Dedifferentiated amniotic fluid mesenchymal stem cell (primary cell): ENCODE measurements around the gene PGBD1.
A peak's percentile ranks its signal among the peaks of the same experiment; 100 is the strongest.
"Not testable (repeated sequence)": the region's sequence is repeated elsewhere in the genome, so short reads cannot be mapped to it uniquely, and the experiment has no call there.

Experiments
- DNase-seq: peaks from one replicate; pipeline ENCODE4 v3.0.0-alpha.2; 2016; ENCODE audit errors: extremely low spot score

Gene PGBD1

DNA sequence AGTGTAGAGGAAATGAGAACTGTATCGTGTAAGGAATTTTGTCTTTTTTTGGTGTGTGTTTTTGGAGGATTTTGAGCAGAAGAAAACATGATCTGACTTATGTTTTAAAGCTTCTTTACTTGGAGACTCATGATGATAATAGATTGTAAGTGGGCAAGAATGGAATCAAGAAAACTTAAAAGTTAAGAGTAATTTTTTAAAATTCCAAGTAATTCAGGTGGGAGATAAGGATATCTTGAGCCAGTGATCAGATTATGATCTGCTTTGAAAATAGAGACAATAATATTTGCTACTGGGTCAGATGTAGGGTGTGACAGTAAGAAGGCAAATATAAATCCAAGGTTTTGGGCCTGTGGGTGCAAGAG, 13.7 kb upstream of the PGBD1 start:
- DNase-seq = no peak

DNA sequence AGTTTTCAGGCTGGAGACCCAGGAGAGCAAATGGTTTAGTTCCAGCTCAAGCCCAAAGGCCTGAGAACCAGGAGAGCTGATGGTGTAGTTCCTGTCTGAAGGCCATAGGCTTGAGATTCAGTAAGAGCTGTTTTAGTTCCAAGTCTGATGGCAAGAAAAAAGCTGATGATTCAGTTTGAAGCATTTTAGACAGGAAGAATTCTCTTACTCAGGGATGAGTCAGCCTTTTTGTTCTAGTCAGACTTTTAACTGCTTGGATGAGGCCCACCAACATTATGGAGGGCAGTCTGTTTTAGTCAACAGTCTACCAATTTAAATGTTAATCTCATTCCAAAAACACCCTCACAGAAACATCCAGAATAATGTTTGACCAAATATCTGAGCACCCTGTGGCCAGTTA, 11.9 kb upstream of the PGBD1 start:
- peak; percentile 70 for DNase-seq

DNA sequence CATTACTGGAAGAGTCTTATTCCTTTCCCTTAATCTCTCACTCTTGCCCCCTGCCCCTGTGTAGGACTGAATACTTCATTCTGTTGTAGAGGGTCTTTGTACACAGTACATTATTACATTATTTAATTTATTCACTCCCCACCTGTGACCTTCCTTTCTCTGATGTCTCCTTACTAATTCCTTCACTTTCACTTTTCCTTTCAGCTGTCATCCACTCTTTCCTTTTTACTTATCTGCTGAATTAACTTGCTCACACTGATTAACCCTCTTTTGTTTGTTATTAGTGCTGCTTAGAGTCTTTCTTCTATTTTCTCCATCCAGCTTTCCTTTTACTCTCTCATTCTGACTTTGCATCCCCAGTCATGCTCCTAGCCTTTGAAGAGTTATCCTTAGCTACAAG, 6.5 kb upstream of the PGBD1 start:
- no peak for DNase-seq

DNA sequence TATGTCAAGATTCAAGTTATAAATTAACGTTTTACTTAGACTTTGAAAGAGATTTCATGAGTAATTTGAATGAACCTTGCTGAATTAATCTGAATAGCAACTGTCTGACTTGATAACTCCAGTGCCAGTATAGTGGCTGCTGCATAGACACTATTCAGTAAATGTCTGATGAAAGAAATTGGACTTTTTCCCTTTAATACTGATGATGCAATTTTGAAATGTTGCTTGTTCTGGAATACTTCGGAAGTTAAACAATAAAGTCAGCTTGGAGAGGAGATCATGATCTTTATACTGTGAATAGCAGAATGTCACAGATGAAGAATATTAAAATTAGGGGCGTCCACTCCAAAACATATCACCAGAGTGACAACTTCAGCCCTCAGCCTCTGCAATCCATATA, 3.6 kb upstream of the PGBD1 start:
- DNase-seq = no peak

DNA sequence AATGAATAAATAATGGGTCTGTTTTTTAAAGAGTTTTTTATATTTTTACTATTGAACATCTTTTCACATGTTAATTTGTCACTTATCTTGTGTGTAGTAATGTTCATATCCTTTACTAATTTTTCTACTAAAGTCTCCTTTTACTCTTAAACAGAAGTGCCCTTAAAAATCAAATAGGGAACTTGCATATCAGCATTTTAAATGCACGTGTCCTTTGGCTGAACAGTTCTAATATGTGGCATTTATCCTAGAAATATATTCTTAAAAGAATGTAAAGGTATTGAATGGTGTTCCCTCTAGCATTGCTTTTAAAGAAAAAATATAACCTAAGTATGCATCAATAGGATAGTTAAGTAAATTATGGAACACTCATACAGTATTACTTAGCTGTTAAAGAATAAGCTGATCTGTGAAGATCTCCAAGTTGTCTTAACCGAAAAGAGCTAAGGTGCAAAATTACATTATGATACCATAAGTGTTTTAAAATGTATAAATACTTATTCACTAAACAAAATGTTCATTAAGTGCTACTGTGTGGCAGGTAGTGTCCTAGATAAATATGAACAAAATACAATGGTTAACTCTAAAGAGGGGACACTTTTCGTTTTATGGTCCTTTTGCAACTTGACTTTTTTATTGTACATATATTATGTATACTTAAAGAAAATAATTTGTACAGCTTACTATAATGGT, 631 bp upstream of the PGBD1 start:
- DNase-seq = no peak

DNA sequence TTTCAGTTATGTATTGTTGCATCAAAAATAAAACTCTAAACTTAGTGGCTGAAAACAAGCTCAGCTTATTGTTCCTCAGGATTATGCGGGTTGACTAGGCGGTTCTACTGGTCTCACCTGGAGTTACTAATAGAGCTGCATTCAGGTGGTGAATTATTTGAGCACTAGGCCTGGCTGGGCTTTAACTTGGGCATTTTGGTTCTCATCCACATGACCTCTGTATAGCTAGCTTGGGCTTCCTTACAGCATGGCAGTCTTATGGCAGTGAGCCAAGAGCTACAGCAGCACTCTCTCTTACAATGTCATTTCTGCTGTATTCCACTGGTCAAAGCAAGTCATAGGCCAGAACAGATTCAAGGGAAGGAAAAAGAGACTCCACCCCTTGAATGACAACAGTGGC, 1.6 kb downstream of the PGBD1 start:
- no peak for DNase-seq

DNA sequence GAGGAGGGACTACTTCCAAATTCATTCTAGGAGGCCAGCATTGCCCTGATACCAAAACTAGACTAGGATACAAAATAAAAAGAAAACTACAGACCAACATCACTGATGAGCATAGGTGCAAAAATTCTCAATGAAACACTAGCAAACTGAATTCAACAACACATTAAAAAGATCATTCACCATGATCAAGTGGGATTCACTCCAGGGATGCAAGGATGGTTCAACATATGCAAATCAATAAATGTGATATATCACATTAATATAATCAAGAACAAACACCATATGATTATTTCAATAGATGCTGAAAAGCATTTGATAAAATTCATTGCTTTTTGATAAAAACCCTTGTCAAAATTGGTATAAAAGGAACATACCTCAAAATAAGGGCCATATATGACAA, 10.2 kb downstream of the PGBD1 start:
- DNase-seq = no peak

DNA sequence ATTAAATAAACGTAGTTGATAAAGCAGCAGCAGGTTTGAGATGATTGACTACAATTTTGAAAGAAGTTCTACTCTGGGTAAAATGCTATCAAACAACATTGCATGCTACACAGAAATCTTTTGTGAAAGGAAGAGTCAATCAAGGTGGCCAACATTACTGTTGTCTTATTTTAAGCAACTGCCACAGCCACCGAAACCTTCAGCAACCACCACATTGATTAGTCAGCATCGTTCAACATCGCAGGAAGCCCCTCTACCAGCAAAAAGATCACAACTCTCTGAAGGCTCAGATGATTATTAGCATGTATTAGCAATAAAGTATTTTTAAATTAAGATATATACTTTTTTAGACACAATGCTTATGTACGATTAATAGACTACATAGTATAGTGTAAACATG, 14.0 kb downstream of the PGBD1 start:
- DNase-seq = no peak

DNA sequence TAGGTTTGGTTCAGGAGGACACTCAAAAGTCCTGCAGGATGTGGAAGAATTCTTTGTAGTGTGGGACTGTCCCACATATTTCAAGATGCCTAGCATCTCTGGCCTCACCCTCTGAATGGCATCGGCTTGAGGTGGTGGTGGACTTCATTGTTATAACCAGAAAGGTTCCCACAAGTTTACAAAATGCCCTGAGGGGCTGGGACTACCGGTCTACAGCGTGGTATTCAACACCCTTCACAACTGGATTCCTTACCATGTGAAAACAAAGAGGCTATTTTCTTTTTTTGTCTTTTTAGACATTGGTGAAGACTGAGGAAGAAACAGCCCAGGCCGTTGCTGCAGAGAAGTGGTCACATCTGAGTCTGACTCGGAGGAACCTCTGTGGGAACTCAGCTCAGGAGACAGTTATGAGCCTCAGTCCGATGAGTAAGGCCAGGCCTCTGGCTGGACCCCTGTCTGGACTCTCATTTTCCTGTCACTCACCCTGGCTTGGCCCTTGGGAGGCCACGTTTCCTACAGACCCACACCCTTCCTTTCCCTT, 15.2 kb downstream of the PGBD1 start:
- DNase-seq = no peak

DNA sequence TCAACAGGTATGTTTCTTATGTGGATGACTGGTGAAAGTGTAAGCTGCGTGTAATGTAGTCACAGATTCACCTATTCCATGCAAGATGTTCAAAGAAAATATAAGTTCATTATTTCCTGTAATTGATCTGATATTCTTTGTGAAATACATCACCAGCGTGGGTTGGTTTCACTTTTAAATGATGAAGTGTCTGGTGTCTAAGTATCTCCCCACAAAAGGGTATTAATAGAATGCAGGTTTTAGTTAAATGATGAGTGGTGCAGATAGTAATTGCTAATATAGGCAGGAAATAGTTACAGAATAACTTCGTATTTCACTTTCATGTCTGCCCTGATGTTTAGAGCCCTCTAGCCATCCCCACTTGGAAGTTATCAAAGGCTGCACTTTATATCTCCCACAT, 22.2 kb downstream of the PGBD1 start:
- DNase-seq = no peak

DNA sequence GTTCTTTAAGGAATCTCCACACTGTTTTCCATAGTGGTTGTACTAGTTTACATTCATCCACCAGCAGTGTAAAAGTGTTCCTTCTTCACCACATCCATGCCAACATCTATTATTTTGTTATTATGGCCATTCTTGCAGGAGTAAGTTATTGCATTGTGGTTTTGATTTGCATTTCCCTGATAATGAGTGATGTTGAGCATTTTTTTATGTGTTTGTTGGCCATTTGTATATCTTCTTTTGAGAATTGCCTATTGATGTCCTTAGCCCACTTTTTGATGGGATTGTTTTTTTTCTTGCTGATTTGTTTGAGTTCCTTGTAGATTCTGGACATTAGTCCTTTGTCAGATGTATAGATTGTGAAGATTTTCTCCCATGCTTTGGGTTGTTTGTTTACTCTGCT, 25.0 kb downstream of the PGBD1 start:
- not testable (repeated sequence) for DNase-seq

DNA sequence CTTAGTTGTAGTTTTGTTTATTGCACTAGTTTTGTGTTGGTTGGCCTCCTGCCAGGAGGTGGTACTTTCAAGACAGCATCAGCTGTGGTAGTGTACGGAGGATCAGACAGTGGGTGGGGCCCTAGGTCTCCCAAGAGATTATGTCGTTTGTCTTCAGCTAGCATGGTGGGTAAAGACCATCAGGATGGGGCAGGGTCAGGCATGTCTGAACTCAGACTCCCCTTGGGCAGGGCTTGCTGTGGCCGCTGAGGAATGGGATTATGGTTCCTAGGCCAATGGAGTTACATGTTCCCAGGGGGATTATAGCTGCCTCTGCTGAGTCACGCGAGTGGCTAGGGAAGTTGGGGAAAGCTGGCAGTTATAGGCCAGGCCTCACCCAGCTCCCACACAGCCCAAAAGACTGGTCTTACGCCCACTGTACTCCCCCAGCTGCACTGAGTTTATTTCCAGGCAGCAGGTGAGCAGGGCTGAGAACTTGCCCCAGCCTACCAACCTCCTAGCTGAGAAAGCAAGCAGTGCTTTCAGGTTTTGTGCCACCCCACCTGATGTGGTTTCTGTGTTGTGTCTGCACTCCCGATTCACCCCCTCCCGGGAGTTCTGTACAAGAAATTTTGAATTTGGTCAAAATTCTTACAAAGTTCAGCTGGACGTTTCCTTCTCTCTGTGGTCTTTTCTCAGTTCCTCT, 29.9 kb downstream of the PGBD1 start:
- no peak for DNase-seq

DNA sequence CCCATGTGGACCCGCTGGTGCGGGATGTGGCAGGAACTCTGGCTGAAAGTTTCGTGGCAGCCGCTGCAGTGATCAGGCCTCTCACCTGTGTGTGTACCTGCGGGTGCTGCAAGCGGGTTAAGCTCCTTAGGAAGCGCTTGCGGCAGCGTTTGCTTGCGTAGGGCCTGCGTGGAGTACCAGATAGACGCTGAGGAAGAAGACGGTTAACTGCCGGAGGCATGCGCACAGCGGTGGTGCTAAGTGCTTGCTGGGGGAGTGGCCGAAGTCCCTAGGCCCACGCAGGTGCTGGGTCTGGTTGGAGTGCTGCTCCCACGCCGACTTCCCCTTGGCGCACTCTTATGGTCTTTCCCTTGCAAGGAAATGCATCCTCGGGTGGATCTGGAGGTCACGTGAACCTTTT, 31.6 kb downstream of the PGBD1 start:
- no peak for DNase-seq

DNA sequence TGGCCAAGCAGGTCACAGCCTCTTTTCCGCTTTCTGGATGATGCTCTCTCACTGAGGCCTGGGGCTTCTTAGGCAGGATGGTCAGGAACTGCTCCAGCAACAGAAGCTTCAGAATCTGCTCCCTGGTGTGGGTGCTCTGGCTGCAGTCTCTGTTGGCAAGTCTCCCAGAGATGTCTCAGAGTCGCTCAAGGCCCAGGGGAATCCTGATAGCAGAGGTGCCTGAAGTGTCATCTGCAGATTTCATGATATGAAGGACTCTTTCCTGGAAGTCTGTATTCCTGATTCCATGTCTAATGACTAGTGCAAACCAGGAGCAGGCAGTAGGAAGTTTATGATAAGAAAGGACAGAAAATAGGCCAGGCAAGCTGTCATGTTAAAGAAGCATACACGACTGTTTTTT, 34.3 kb downstream of the PGBD1 start:
- DNase-seq = no peak

DNA sequence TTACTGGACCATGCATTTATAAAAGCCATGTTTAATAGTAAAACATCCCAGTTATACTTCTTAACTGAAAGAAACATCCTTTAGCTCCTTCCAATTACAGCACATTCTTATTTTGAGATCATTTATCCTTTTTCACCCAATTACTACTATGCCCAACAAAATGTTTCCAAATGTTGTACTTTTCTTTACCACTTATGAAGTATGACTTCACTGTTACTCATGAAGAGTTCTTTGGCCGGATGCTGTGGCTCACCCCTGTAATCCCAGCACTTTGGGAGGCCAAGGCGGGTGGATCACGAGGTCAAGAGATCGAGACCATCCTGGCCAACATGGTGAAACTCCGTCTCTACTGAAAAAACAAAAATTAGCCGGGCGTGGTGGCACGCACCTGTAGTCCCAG, 36.5 kb downstream of the PGBD1 start:
- not testable (repeated sequence) for DNase-seq

DNA sequence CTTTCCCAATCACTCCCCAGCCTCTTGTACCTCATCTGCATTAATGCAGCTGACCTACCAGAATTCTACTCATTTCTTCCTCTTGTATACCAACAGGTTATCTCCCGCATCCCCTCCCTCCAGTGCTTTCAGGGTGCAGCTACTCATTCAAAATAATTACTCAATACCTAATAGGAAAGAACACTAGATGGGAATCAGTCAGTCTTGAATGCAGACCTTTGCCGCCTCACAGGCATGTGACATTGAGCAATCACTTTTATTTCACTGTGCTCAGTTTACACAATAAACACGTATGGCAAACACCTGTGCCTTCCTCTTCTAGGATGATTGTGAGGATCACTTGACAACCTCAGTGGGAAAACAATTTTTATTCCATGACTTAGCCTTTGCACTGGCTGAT, 41.3 kb downstream of the PGBD1 start:
- DNase-seq = no peak

DNA sequence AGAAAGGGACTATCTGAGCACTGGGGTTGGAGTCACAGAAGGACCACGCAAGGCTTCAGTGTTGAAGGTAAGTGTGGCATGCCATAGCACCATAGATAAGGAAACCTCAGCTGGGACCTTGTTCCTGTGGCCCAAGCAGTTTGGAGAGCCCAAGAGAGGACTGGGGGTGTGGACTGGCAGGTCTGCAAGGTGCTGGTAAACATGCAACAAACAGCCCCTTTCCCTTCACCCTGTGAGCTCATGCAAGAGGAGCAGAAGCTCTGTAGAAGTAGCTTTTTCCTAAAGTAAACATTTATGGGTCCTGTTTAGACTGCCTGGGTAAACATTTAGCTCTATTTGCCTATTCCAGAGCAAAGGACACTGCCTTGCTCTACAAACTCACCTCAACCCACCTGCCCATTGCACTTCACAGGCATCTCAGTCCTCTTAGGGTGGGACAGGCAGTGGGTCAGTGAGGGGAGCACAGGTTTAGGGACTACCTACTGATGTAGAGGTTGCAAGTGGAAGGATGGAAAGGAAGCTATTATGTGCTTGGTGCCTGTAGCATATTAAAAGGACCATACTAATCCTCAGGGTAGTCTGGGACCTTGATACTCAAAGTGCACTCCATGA, 42.5 kb downstream of the PGBD1 start:
- no peak for DNase-seq

DNA sequence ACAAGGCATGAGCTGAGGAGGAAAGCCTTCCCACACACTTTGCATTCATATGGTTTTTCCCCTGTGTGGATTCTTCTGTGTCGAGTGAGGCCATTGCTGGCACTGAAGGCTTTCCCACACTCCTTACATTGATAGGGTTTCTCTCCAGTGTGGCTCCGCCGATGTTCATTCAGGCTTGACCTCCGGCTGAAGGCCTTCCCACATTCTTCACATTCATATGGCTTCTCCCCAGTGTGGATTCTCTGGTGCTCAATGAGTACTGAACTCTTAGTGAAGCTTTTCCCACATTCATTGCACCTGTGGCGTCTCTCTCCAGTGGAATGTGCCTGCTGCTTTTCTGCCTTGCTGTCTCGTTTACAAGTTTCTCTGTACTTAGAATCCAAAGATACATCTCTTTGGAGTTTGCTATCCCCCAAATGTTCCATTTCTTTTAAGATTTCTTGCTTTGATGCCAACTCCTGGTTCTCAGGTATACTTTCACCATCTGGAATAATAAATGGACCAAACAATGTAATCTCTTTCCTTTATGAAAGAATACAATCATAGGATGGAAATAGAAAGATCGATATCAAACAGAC, 45.1 kb downstream of the PGBD1 start:
- DNase-seq = no peak

DNA sequence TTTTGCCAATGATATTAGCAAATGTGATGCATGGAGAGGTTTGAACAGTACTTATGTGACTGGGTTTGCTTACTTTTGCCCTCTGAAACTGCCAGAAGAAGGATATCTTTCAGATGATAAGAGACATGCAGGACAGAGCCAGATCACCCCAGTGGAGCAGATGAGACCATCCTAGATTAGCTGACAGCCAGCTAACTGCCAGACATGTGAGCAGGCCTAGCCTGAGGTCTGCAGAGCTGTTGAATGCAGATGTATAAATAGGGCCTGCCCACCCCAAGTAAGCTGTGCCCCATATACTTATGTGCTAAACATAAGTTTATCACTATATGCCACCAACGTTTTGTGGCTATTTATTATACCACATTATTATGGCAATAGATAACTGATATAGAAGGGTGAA, 48.7 kb downstream of the PGBD1 start:
- no peak for DNase-seq

DNA sequence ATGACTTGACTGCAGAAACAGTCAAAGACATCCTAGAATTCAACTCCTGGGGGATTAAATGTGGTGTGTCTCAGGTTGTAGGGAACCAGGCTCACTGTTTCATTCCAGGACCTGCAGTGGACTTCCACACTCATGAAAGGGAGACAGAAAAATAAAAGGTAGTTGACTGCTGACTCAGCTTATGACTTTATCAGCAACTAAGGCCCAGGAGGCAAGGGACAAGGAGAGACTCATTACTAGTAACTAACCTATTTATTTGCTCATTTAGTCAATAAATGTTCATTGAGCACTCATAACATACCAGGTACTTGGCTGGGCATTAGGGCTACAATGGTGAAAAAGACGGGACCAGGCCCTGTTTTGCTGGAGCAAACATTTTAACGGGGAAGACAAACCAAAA, 51.7 kb downstream of the PGBD1 start:
- DNase-seq = no peak

DNA sequence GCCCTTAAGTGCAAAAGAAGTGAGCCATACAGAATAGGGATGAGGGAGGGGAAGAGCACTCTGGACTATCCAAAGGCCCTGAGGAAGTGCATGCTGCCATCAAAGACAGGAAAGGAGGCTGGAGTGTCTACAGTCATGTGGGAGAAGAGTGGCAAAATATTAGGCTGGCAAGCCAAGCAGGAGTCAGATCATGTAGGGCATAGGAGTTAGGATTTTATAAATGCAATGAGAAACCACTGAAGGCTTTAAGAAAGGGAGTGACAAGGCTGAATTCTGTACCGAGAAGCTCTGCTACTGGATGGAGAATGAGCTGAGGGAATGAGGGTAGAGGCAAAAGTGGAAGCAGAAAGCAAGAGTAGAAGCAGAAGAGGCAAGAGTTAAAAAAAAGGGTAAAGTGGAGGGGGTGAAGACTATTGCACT, 52.2 kb downstream of the PGBD1 start:
- DNase-seq = no peak

DNA sequence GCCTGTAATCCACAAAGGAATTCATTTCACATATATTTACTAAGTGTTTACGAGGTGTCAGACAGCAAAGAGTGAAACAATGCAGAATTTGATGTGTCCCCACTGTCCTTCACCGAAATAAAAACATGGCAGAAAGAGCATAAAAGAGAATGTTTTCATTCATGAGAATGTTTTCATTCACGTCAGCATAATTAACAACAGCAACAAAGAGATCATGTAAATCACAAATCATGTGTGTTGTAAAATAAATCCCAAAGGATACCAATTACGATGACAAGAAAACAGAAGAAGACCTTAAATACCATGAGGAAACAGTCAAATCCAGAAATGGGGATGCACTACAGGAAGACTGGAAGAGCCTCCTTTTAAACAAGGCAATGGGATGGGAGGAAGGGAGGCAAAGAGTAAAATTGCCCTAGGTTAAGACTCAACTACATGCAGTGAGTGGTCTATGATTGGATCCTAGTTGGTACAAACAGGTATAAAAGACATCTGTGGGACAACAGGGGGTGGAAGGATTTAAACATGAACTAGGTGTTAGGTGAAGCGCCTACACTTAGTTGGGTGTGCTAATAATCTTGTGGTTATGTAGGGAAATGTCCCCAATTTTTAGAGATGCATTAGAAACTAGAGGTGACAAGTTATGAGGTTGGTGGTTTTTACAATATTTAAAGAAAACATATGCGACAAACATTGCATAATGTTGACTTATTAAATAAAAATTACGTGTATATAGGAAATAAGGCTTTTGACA, 53.1 kb downstream of the PGBD1 start:
- no peak for DNase-seq
